Measurements from ENCODE around the gene HSD11B2.
"Not testable (repeated sequence)": the region's sequence is repeated elsewhere in the genome, so short reads cannot be mapped to it uniquely, and the experiment has no call there.

The HSD11B2 gene

DNA sequence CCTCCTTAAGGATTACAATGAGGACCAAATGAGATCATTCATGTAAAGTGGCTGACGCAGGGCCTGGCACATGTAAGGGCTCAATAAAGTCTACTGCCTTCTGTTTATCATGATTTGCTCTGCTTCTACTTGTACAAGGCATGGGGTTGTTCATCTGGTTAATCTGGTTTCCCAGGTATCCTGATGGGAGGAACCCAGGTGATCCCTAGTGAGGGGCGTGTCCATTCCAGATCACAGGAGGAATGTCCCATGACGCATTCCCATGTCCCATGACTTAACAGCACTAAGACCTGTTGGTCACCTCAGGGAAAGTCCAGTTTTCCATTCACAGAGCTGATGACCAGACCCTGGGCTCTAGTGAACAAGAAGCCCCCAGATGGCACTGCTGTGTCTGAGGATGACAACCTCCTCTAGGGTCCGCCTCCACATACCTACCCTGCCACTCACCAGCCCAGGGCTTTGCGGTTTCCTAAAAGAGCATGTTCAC is 26.1 kb upstream of the HSD11B2 start:
- Mint-ChIP-seq H3K36me3 (ENCODE audit: low read depth) (no peaks in the 10 kb centered on the region), H3K9me3 (no peaks in the 10 kb centered on the region), H3K4me1 (no peaks in the 10 kb centered on the region), H3K27me3 (peaks cover 9% of the 10 kb centered on the region), H3K27ac (no peak overlapping the region), H3K4me3 (no peak overlapping the region)
- DNase-seq (no peak), ATAC-seq (no peak)

DNA sequence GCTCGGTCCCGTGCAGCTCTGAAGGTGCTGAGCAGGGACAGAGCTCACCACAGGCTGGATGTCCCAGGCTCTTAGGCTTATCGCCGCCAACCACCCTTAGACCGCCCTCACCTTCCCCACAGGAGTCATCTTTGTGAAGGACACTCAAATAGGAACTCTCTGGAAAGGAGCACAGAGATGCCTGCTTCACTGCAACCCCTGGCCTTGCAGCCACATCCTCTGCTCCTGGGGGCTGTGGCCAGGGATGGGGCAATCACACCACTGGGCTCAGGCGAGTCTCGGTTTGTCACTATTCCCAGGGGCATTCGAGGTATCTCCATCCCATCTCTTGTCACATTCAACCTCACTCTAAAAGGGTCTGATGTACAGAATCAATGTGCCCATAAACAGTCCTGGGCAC is 25.6 kb upstream of the HSD11B2 start:
- Mint-ChIP-seq H3K4me3 (no peak overlapping the region), H3K9me3 (no peaks in the 10 kb centered on the region), H3K27me3 (peaks cover 9% of the 10 kb centered on the region), H3K27ac (no peak overlapping the region), H3K4me1 (no peaks in the 10 kb centered on the region), H3K36me3 (ENCODE audit: low read depth) (no peaks in the 10 kb centered on the region)
- DNase-seq (no peak), ATAC-seq (no peak)

DNA sequence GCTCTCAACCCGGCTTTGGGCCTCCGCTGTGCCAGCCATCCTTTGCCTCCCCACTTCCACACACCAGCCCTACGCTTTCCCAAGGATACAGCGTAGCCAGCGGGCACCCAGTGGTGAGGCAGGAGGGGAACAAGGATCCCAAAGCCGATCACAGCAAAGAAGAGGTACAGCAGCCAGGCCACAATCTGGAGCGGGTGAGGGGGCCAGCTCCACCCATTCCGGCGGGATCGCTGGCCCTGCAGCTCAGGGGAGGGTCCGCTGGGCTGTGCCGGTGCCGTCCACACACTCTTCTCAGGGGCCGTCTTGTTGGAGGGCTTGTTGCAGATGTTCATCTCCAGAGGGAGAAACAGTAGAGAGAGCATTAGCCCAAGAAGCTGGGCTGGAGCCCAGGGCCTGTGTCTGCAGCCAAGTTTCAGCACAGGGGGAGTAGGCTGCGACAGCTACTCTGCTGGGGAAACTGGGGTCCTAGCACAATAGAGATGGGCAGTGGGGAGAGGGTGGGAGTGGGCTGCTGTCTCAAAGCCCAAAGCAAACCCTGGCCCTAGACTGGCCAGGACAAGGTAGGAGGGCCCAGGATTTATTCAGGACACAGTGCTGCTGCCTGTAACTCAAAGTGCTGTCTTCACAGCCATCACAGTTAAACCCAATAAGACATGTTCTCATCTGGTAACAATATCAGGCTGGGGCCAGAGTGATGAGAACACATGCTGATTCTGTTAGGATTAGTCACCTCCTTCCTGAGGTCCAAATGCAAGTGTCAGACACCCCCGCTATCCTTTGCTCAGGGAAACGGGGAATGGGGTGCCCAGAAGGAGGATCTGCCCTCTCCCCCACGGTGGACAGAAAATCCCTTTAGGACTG is 24.6 kb upstream of the HSD11B2 start:
- H3K4me3 Mint-ChIP-seq: no peak overlapping the region
- ATAC-seq (no peak), DNase-seq (no peak)
- H3K4me1 Mint-ChIP-seq: no peaks in the 10 kb centered on the region
- H3K36me3 Mint-ChIP-seq (ENCODE audit: low read depth): no peaks in the 10 kb centered on the region
- H3K9me3 Mint-ChIP-seq: no peaks in the 10 kb centered on the region
- H3K27me3 Mint-ChIP-seq: peaks cover 9% of the 10 kb centered on the region
- H3K27ac Mint-ChIP-seq: no peak overlapping the region

DNA sequence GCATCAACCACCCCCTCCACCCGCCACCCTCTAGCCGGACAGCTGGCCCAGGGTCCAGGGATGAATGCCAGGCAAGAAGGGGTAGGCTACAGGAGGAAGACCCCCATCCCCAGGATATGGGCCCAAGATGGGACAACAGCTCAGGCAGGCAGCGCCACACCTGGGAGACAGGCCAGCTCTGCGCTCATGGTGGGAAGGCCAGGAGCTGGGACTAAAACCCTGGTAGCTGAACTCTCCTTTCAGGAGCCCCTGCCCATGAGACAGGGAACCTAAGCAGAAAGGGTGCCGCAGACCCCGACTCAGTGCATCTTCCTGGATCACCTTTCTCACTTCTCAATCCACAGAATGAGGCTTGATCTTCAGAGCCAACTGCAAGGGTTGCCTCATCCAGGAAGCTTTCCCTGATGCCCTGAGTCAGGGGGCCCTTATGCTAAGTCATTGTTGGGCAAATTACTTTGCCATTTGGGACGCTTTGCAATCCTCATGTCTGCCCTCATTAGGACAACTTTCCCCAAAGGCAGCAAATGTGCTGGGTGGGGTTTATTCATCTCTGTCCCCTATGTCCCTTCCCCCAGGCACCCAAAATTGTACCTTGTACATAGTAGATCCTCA is 23.6 kb upstream of the HSD11B2 start:
- Mint-ChIP-seq H3K36me3 (ENCODE audit: low read depth) (no peaks in the 10 kb centered on the region), H3K4me1 (no peaks in the 10 kb centered on the region), H3K27me3 (peaks cover 9% of the 10 kb centered on the region), H3K9me3 (no peaks in the 10 kb centered on the region), H3K27ac (no peak overlapping the region), H3K4me3 (no peak overlapping the region)
- no peak for DNase-seq
- ATAC-seq: no peak

DNA sequence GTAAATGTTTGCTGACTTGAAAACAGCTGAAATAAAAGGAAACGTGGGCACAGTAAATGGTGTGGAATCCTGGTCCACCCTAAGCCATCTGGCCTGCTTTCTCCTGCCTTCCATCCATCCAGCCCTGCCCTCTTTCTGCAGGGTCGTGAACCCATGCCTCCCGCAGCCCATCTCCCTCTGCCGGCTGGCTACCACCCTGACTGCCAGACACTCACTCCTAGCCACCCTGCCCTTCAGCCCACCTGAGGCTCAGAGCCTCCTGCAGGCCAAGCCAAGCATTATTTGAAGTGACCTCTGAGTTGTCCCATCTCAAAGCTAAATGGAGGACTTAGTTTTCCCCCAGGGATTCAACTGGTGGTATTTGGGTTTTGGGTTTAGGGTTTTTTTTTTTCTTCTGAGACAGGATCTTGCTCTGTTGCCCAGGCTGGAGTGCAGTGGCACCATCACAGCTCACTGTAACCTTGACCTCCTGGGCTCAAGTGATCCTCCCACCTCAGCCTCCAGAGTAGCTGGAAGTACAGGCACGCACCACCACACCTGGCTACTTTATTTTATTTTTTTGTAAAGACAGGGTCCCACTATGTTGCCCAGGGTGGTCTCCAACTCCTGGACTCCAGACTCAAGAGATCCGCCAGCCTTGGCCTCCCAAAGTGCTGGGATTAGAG is 23.0 kb upstream of the HSD11B2 start:
- Mint-ChIP-seq H3K9me3 (no peaks in the 10 kb centered on the region), H3K4me3 (no peak overlapping the region), H3K27me3 (peaks cover 9% of the 10 kb centered on the region), H3K4me1 (no peaks in the 10 kb centered on the region), H3K27ac (no peak overlapping the region), H3K36me3 (ENCODE audit: low read depth) (no peaks in the 10 kb centered on the region)
- DNase-seq: no peak
- no peak for ATAC-seq

DNA sequence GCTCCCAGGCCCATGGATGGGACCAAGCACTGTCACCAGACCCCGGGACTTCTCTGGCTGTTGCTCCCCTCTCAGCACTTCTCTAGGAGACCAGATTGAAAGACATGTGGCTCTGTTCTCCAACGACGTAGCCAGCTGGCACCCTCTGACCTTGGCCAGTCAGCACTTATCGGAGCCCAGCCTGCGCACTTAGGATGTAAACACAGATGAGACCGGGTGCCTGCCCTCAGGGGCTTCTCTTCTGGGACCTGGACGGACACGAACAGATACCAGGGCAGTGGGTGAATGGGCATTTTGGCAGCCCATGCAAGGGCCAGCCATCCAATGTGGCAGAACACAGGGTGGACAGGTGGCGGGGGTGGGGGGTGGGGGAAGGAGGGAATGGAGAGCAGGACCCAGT is 21.3 kb upstream of the HSD11B2 start:
- Mint-ChIP-seq H3K9me3 (no peaks in the 10 kb centered on the region), H3K27me3 (peaks cover 7% of the 10 kb centered on the region), H3K4me1 (no peaks in the 10 kb centered on the region), H3K4me3 (no peak overlapping the region), H3K36me3 (ENCODE audit: low read depth) (no peaks in the 10 kb centered on the region), H3K27ac (no peak overlapping the region)
- no peak for ATAC-seq
- DNase-seq: no peak

DNA sequence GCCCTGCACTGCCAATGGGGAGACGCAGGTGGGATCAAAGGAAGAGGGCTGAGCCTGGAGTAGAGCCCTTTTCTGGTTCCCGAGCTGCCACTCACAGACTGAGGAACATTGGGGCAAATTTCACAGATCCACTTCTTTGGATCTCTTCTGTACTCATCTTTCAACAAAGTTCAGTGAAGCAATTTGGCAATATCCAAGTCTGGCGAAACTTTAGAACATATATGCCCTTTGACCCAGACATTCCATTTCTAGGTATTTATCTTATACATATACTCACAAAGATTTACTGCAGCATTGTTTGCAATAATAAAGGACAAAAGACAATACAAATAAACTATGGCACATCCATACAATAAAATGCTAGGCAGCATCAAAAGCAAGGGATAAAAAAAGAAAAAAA is 19.6 kb upstream of the HSD11B2 start:
- no peaks in the 10 kb centered on the region for H3K36me3 Mint-ChIP-seq (ENCODE audit: low read depth)
- H3K4me3 Mint-ChIP-seq: no peak overlapping the region
- no peaks in the 10 kb centered on the region for H3K9me3 Mint-ChIP-seq
- ATAC-seq (no peak), DNase-seq (no peak)
- no peak overlapping the region for H3K27ac Mint-ChIP-seq
- peaks cover 9% of the 10 kb centered on the region for H3K27me3 Mint-ChIP-seq
- peaks cover 2% of the 10 kb centered on the region for H3K4me1 Mint-ChIP-seq

DNA sequence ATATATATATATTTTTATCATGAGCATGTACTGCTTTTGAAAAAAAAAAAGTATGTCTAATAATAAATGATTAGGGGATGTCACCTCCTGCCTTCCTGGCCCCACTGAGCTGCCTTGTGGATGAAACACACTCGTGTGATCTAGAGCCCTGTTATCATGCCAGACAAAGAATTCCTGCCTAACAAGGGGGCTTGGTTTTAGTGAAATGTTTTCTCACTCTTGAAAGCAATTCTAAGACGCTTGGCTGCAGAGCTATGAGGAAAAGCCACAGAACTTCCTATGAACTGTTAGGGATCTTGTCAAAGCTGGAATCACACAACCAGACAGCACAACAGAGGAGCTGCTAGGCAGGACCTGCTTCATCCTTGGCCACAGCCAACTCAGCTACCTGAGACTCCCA is 18.6 kb upstream of the HSD11B2 start:
- Mint-ChIP-seq H3K27me3 (peaks cover 15% of the 10 kb centered on the region), H3K27ac (no peak overlapping the region), H3K9me3 (no peaks in the 10 kb centered on the region), H3K4me3 (no peak overlapping the region), H3K36me3 (ENCODE audit: low read depth) (no peaks in the 10 kb centered on the region), H3K4me1 (peaks cover 6% of the 10 kb centered on the region)
- no peak for ATAC-seq
- no peak for DNase-seq

DNA sequence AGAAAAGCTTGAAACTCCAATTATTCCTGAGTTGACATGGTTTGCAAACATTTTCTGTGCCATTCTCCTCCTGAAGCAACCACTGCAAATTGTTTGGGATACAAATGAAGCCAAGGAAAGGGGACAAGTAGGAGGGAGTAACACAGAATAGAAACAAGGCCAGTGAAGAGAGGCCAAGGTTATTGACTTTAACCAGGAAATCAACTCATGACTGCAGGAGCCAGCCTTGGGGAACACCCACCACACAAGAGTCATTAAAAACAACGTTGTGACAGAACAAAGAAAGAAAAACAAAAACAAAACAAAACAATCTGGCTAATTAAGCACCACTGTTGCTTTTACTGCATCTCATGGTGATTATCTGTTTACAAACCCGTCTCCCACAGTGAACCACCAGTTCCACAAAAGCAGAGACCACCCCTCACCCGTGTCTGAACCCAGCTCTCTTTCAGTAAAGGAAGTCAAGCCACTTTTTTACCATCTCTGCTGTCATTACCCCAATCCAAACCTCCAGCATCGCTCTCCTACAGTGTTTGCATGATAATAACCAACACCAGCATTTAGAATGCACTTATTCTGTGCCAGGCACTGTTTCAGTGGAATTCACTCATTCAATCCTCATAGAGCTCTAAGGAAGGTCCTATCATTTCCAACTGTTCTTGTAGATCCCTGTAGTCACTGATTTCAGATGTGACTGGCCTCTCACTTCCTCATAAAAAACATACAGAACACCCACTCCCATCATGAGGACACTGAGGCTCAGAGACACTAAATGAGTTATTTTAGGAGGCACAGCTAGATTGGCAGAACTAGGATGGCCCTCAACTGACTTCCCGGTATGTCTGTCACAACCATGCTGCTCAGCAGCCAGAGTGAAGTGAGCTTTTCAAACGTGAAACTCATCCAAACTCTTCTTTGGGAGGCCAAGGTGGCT is 16.7 kb upstream of the HSD11B2 start:
- Mint-ChIP-seq H3K27ac (no peak overlapping the region), H3K9me3 (no peaks in the 10 kb centered on the region), H3K36me3 (ENCODE audit: low read depth) (no peaks in the 10 kb centered on the region), H3K4me1 (peaks cover 6% of the 10 kb centered on the region), H3K4me3 (no peak overlapping the region), H3K27me3 (peaks cover 23% of the 10 kb centered on the region)
- DNase-seq (no peak), ATAC-seq (no peak)

DNA sequence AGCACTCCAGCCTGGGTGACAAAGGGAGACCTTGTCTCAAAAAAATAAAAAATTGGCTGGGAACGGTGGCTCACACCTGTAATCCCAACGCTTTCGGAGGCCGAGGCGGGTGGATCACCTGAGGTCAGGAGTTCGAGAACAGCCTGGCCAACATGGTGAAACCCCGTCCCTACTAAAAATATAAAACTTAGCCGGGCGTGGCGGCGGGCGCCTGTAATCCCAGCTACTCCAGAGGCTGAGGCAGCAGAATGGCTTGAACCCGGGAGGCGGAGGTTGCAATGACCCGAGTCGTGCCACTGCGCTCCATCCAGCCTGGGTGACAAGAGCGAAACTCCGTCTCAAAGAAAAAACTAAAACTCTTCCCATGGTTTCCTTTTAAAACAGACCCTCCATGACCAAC is 15.5 kb upstream of the HSD11B2 start:
- H3K4me3 Mint-ChIP-seq: peak overlapping the region; percentile 75
- not testable (repeated sequence) for ATAC-seq; H3K9me3 Mint-ChIP-seq; H3K36me3 Mint-ChIP-seq (ENCODE audit: low read depth); DNase-seq; H3K4me1 Mint-ChIP-seq
- H3K27me3 Mint-ChIP-seq: peaks cover 25% of the 10 kb centered on the region
- H3K27ac Mint-ChIP-seq: peak overlapping the region; percentile 13

DNA sequence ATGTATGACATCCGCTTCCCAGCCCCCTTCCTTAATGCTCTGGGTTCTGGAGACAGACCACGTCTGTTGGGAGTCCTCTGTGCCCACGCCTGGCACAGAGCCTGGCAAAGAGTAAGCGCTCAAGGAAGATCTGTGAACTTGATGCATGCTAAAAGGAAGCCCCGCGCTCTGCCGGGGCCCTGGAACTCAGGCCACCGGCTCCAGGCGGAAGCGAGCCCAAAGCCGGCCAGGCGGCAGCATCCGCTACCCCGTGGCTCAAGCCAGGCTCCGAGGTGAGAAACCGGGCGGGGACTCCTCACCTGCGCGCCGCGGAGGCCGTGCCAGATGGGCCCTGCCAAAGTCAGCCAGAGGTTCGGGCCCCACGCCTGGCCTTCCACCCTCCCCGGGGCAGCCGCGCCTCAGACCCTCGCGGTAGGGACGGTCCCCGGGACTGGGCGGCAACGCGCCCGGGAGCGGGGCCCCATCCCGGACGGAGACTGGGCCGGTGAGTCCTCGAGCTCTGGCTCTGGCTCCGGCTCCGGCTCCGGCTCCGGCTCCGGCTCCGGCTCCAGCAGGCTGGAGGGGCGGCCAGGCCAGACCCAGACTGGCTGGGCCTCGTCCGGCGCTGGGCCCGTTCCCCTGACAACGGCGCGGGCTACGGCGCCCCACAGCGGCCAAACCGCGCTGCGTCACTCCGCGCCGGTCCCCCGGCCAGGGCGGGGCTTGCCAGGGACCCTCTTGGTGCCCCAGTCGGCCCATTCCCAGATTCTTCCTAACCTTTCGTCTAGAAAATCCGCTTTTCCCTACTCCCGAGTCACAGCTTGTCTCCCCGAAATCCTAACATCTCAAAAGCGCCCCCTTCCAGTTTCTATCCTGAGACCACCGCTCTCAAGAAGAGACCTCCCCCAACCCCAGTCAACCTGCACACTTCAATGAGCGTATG is 14.8 kb upstream of the HSD11B2 start, which contains the start of gene ZDHHC1:
TSS of gene ZDHHC1 (minus strand) at position 606 of the 922 bp plus-strand sequence. CDS start 8,702 bp downstream, outside the sequence.
- DNase-seq (peak; percentile 73), ATAC-seq (peak; percentile 85)
- H3K4me1 Mint-ChIP-seq: peaks cover 6% of the 10 kb centered on the region
- peak within 1 kb of the TSS; percentile 13 for H3K27ac Mint-ChIP-seq
- no peaks in the 10 kb centered on the region for H3K9me3 Mint-ChIP-seq
- peak within 1 kb of the TSS; percentile 75 for H3K4me3 Mint-ChIP-seq
- peaks cover 25% of the 10 kb centered on the region for H3K27me3 Mint-ChIP-seq
- H3K36me3 Mint-ChIP-seq (ENCODE audit: low read depth): no peaks in the 10 kb centered on the region

DNA sequence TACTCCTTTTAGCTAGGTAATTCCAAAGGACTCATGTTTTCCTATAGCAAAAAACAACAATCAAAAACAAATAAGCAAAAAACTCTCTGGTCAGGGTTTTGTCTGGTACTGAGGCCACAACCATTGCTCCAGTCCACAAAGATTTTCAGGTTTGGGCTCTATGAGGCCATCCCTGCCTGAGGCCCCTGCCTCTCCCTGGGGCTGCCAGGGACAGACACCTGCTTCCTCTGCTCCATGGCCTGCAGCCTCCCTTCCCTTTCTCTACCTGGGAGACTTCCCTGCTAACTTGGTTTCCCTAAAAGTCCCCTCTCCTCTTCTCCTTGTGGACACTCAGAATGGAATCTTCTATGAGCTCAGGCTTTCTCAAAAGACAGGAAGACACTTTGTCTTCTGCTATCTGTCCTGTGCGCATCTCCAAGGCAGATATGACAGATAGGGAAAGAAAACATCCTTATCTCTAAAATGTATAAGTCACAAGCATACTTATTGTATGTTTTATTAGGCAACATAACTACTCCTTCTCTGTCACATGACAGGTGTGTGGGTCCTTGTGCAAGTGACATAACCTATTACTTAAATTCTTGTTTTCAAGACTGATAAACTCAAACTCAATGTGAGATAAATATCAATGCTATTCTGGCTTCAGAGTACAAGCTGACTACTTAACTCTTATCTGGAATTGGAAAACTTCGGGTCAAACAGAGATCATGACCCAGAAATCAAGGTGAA is 13.4 kb upstream of the HSD11B2 start:
- no peak for ATAC-seq
- Mint-ChIP-seq H3K4me3 (peak overlapping the region; percentile 51), H3K27ac (no peak overlapping the region), H3K27me3 (peaks cover 27% of the 10 kb centered on the region), H3K4me1 (peaks cover 6% of the 10 kb centered on the region), H3K36me3 (ENCODE audit: low read depth) (no peaks in the 10 kb centered on the region), H3K9me3 (no peaks in the 10 kb centered on the region)
- no peak for DNase-seq

DNA sequence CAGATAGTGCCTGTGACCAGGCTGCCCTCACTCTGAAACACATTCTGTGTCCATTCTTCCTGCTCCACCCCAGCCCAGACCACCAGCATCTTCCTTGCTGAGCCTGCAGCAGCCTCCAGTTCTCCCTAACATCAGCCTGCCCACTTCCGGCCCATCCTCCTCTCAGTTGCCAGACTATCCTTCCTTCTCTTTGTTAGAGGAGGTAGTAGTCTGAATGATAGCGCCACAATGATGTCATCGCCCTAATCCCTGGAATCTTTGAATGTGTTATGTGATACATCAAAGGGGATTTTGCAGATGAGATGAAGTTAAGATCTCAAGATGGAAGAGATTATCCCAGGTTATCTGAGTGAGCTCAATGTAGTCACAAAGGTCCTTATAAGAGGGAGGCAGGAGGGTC is 11.4 kb upstream of the HSD11B2 start:
- Mint-ChIP-seq H3K36me3 (ENCODE audit: low read depth) (no peaks in the 10 kb centered on the region), H3K27ac (no peak overlapping the region), H3K27me3 (peaks cover 28% of the 10 kb centered on the region), H3K4me1 (peaks cover 6% of the 10 kb centered on the region), H3K4me3 (no peak overlapping the region), H3K9me3 (no peaks in the 10 kb centered on the region)
- DNase-seq (no peak), ATAC-seq (no peak)

All from activated naive CD8-positive, alpha-beta T cell treated with anti-CD3 and anti-CD28 coated beads, Interleukin-2, amount 50 U/mL, for 24 hours (primary cell).